ENCODE measurements around the gene DECR2.

Gene DECR2

GRCh38 chr16:397736-398332, 3.9 kb upstream of the DECR2 start:
- TF ChIP-seq CTCF (IDR thresholded peaks at IDR 0.05; ENCODE audit: low read depth, low read length), result peak; percentile 62
- H3K4me3 ChIP-seq (replicated peaks in 1 of 2; ENCODE audit: low read depth in 2 of 2, low read length in 2 of 2), result peak overlapping the region; percentile 24 to 32
- DNase-seq (ENCODE audit: low read depth in 2 of 2), result peak; percentile 62 to 70

GRCh38 chr16:398561-399339, 2.9 kb upstream of the DECR2 start:
- H3K4me3 ChIP-seq (replicated peaks in 1 of 2; ENCODE audit: low read depth in 2 of 2, low read length in 2 of 2), result no peak overlapping the region
- DNase-seq (ENCODE audit: low read depth in 2 of 2), result no peak
- no peak for TF ChIP-seq CTCF (IDR thresholded peaks at IDR 0.05; ENCODE audit: low read depth, low read length)

DNA sequence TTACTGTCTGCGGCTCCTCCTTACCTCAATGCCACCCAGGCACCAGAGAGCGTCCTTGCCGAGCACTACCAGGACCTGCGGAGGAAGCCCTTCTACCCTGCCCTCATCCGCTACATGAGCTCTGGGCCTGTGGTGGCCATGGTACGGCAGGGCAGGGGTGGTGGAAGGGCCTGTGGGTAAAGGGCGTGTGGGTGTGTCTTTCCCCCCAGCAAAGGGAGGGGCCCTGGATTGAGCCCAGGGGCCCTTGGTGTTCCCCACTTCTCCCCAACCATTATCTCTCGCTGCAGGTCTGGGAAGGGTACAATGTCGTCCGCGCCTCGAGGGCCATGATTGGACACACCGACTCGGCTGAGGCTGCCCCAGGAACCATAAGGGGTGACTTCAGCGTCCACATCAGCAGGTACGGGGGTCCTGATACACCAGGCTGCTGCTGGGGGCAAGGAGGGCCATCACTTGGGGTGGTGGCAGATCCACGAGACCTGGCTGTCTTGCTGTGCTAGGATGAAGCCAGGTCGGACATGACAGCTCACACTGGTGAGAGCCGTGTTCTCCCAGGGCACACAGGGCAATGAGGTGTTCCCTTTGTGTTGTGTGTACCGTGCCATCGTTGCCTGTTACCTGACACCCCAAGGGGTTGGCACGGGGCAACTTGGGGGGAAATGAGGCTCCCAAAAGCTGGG, 2.2 kb upstream of the DECR2 start:
- no peak overlapping the region for H3K4me3 ChIP-seq (replicated peaks in 1 of 2; ENCODE audit: low read depth in 2 of 2, low read length in 2 of 2)
- no peak for DNase-seq (ENCODE audit: low read depth in 2 of 2)
- TF ChIP-seq CTCF (IDR thresholded peaks at IDR 0.05; ENCODE audit: low read depth, low read length), result no peak

- DNase-seq (ENCODE audit: low read depth in 2 of 2), result no peak
- H3K4me3 ChIP-seq (replicated peaks in 1 of 2; ENCODE audit: low read depth in 2 of 2, low read length in 2 of 2), result peak overlapping the region in 1 of 2 donors; percentile 85
- no peak for TF ChIP-seq CTCF (IDR thresholded peaks at IDR 0.05; ENCODE audit: low read depth, low read length)
Measured at GRCh38 chr16:400061-400591, 1.6 kb upstream of the DECR2 start.

DNA sequence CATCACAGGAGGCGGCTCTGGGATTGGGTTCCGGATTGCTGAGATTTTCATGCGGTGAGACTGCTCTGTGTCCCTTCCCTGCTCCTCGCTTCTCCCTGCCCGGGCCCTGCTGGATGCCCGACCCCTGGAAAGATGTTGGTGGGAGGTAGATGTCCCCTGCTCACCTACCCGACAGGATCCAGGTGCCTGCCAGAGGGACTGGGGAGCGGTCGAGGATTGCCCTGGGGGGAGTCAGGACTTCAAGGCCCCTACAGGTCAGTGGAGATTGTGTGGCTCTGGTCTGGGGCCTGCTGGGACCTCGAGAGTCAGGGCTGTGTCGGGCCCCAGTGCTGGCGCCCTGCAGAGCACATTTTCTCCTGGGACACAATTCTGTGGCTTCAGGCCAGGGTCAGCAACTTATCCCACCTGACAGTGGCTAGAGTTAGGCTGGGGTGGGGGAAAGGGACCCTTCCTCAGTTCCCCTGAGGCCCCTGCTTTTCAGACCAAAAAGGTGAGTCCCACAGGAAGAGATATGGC, 3.3 kb downstream of the DECR2 start:
- H3K4me3 ChIP-seq (replicated peaks in 1 of 2; ENCODE audit: low read depth in 2 of 2, low read length in 2 of 2), result no peak overlapping the region
- no peak for TF ChIP-seq CTCF (IDR thresholded peaks at IDR 0.05; ENCODE audit: low read depth, low read length)
- DNase-seq (ENCODE audit: low read depth in 2 of 2), result no peak

- no peak overlapping the region for H3K4me3 ChIP-seq (replicated peaks in 1 of 2; ENCODE audit: low read depth in 2 of 2, low read length in 2 of 2)
- no peak for TF ChIP-seq CTCF (IDR thresholded peaks at IDR 0.05; ENCODE audit: low read depth, low read length)
- no peak for DNase-seq (ENCODE audit: low read depth in 2 of 2)
Measured at GRCh38 chr16:405548-406506, 4.1 kb downstream of the DECR2 start.

All from cardiac fibroblast (primary cell).